ENCODE data around the gene MEG3.

The MEG3 gene

GRCh38 chr14:100861937-100862247 lies 36.0 kb downstream of the MEG3 start:
- no peak for TF ChIP-seq CTCF (IDR thresholded peaks at IDR 0.05; ENCODE audit: low read depth, low read length, missing control alignments)
- no peak for DNase-seq (ENCODE audit: low read depth)
- H3K4me3 ChIP-seq (ENCODE audit: low read depth, low read length), result no peak overlapping the region

- no peak overlapping the region for H3K4me3 ChIP-seq (ENCODE audit: low read depth, low read length)
- no peak for TF ChIP-seq CTCF (IDR thresholded peaks at IDR 0.05; ENCODE audit: low read depth, low read length, missing control alignments)
- DNase-seq (ENCODE audit: low read depth), result no peak
Observed at GRCh38 chr14:100862277-100862676, 36.4 kb downstream of the MEG3 start.

GRCh38 chr14:100862793-100863192 lies 36.9 kb downstream of the MEG3 start:
- no peak overlapping the region for H3K4me3 ChIP-seq (ENCODE audit: low read depth, low read length)
- TF ChIP-seq CTCF (IDR thresholded peaks at IDR 0.05; ENCODE audit: low read depth, low read length, missing control alignments), result no peak
- no peak for DNase-seq (ENCODE audit: low read depth)

- DNase-seq (ENCODE audit: low read depth), result no peak
- TF ChIP-seq CTCF (IDR thresholded peaks at IDR 0.05; ENCODE audit: low read depth, low read length, missing control alignments), result no peak
- no peak overlapping the region for H3K4me3 ChIP-seq (ENCODE audit: low read depth, low read length)
Observed at GRCh38 chr14:100864206-100864605, 38.3 kb downstream of the MEG3 start.

GRCh38 chr14:100864960-100865681 lies 39.2 kb downstream of the MEG3 start:
- no peak overlapping the region for H3K4me3 ChIP-seq (ENCODE audit: low read depth, low read length)
- no peak for TF ChIP-seq CTCF (IDR thresholded peaks at IDR 0.05; ENCODE audit: low read depth, low read length, missing control alignments)
- DNase-seq (ENCODE audit: low read depth), result no peak

- no peak overlapping the region for H3K4me3 ChIP-seq (ENCODE audit: low read depth, low read length)
- DNase-seq (ENCODE audit: low read depth), result no peak
- TF ChIP-seq CTCF (IDR thresholded peaks at IDR 0.05; ENCODE audit: low read depth, low read length, missing control alignments), result no peak
Observed at GRCh38 chr14:100865682-100866591, 40.0 kb downstream of the MEG3 start.
